IMR-90 (cell line): ENCODE results near the gene OR1J4. TPM values are rescaled to one million over a fixed set of nuclear protein-coding genes. Genes with fewer than 3 reads are reported as not detected.

ENCODE experiments used
- ATAC-seq: fragments of 200-7000 bp; cut with Tn5 transposase; 2 replicates; pipeline ENCODE4 v1.9.1; 2020; ENCODE audit warnings: low read depth, mild to moderate bottlenecking, moderate library complexity
- BruUV-seq: library from RNA; stranded (reverse); fragments of 400-500 nt; replicated peaks from 2 replicates; lab custom pipeline; 2021; lab: Mats Ljungman, UMichigan
- CTCF ChIA-PET: fragments of 300-600 bp; formaldehyde crosslinking; extraction: SDS; loops from one replicate; lab custom pipeline; 2021; ENCODE audit warnings: antibody characterized with exemption; lab: Yijun Ruan, JAX
- POLR2A ChIA-PET: fragments of 300-600 bp; sonication (Branson Sonifier 250); formaldehyde crosslinking; loops from one replicate; lab custom pipeline; 2022; ENCODE audit warnings: antibody characterized with exemption; ENCODE audit not compliant: unreplicated experiment; lab: Charles Lee
- DNase-seq: peaks from one replicate; pipeline ENCODE4 v3.0.0; 2013
- H2AFZ ChIP-seq: replicated peaks from 2 replicates; pipeline ENCODE3; 2013; ENCODE audit warnings: low read length, mild to moderate bottlenecking; ENCODE audit not compliant: poor library complexity
- H2AK5ac ChIP-seq: 2 replicates; pipeline ENCODE4 v1.6.1; 2013; ENCODE audit warnings: low read depth, low read length, inconsistent platforms
- H2AK9ac ChIP-seq: replicated peaks from 2 replicates; pipeline ENCODE3; 2013; ENCODE audit warnings: mild to moderate bottlenecking, low read depth, low read length, moderate library complexity; ENCODE audit not compliant: poor library complexity
- H2BK120ac ChIP-seq: 2 replicates; pipeline ENCODE4 v1.6.1; 2013; ENCODE audit warnings: low read depth, low read length, inconsistent platforms
- H2BK15ac ChIP-seq: 3 replicates; pipeline ENCODE4 v1.6.1; 2013; ENCODE audit warnings: low read depth, low read length, inconsistent platforms
- H2BK20ac ChIP-seq: 2 replicates; pipeline ENCODE4 v1.6.1; 2013; ENCODE audit warnings: low read depth, mild to moderate bottlenecking, inconsistent platforms, low read length, moderate library complexity
- H2BK5ac ChIP-seq: 2 replicates; pipeline ENCODE4 v1.6.1; 2013; ENCODE audit warnings: mild to moderate bottlenecking, low read depth, low read length, inconsistent platforms; ENCODE audit not compliant: poor library complexity, severe bottlenecking
- H3K14ac ChIP-seq: replicated peaks from 2 replicates; pipeline ENCODE4 v1.6.1; 2013; ENCODE audit warnings: low read depth, low read length, inconsistent platforms
- H3K18ac ChIP-seq: 2 replicates; pipeline ENCODE4 v1.6.1; 2013; ENCODE audit warnings: low read depth, low read length, control low read depth
- H3K23ac ChIP-seq: 2 replicates; pipeline ENCODE4 v1.6.1; 2013; ENCODE audit warnings: low read depth, low read length, inconsistent platforms
- H3K27ac ChIP-seq: 2 replicates; pipeline ENCODE4 v1.5.1; 2013; ENCODE audit warnings: mild to moderate bottlenecking, control low read depth, low read length; ENCODE audit not compliant: insufficient read depth
- H3K27me3 ChIP-seq: 2 replicates; pipeline ENCODE4 v1.6.1; 2013; ENCODE audit warnings: low read length; ENCODE audit not compliant: control insufficient read depth, insufficient read depth
- H3K36me3 ChIP-seq: 2 replicates; pipeline ENCODE4 v1.6.1; 2013; ENCODE audit warnings: low read length, mixed read lengths; ENCODE audit not compliant: control insufficient read depth, insufficient read depth
- H3K4ac ChIP-seq: 2 replicates; pipeline ENCODE4 v1.6.1; 2013; ENCODE audit warnings: low read depth, low read length, inconsistent platforms
- H3K4me1 ChIP-seq: 2 replicates; pipeline ENCODE4 v1.6.1; 2013; ENCODE audit warnings: low read length, mixed read lengths; ENCODE audit not compliant: control insufficient read depth, insufficient read depth
- H3K4me2 ChIP-seq: 2 replicates; pipeline ENCODE4 v1.6.1; 2013; ENCODE audit warnings: low read depth, mild to moderate bottlenecking, control low read depth, low read length, moderate library complexity
- H3K4me3 ChIP-seq: 2 replicates; pipeline ENCODE4 v1.5.1; 2013; ENCODE audit warnings: low read depth, mild to moderate bottlenecking, control low read depth, low read length, moderate library complexity; ENCODE audit not compliant: insufficient read depth
- H3K56ac ChIP-seq: 2 replicates; pipeline ENCODE4 v1.6.1; 2013; ENCODE audit warnings: low read length, inconsistent platforms; ENCODE audit not compliant: insufficient read depth; ENCODE audit errors: extremely low read depth
- H3K79me1 ChIP-seq, 2 experiments: 2 replicates each; pipeline ENCODE4 v1.6.1; 2013; ENCODE audit warnings: low read length in 2 of 2, inconsistent platforms in 1 of 2, low read depth in 1 of 2
- H3K9ac ChIP-seq: 2 replicates; pipeline ENCODE4 v1.6.1; 2013; ENCODE audit warnings: low read depth, low read length, control low read depth
- H3K9me1 ChIP-seq: 2 replicates; pipeline ENCODE4 v1.6.1; 2013; ENCODE audit warnings: low read length, inconsistent platforms; ENCODE audit not compliant: insufficient read depth
- H3K9me3 ChIP-seq: 2 replicates; pipeline ENCODE4 v1.6.1; 2013; ENCODE audit warnings: low read length; ENCODE audit not compliant: control insufficient read depth, insufficient read depth
- H4K20me1 ChIP-seq: 2 replicates; pipeline ENCODE4 v1.6.1; 2013; ENCODE audit warnings: low read length, inconsistent platforms; ENCODE audit not compliant: insufficient read depth
- H4K5ac ChIP-seq: 2 replicates; pipeline ENCODE4 v1.6.1; 2013; ENCODE audit warnings: mild to moderate bottlenecking, low read depth, low read length, control low read depth
- H4K8ac ChIP-seq, 2 experiments: 2 replicates each; pipeline ENCODE4 v1.6.1; 2013; ENCODE audit warnings: low read depth in 2 of 2, low read length in 2 of 2, control low read depth in 1 of 2, inconsistent platforms in 1 of 2
- H4K91ac ChIP-seq: 2 replicates; pipeline ENCODE4 v1.6.1; 2013; ENCODE audit warnings: low read depth, low read length, inconsistent platforms; ENCODE audit not compliant: insufficient read depth
- SMC3 ChIP-seq: fragments of 150-350 bp; IDR thresholded peaks from 2 replicates; pipeline ENCODE4 v1.6.1; 2016; ENCODE audit warnings: low read depth, mild to moderate bottlenecking, antibody characterized with exemption, low read length, moderate library complexity
- WGBS, 2 experiments: methylation state at CpG; one replicate each; pipeline versions ENCODE4 v1.1.5 to v1.1.7; 2013; ENCODE audit warnings: missing lambda C conversion rate in 2 of 2; ENCODE audit not compliant: insufficient read length in 1 of 2; ENCODE audit errors: extremely low coverage in 2 of 2; 5-methylcytosine and 5-hydroxymethylcytosine counted together
- dilution Hi-C: fragments of 300-500 bp; cut with HindIII; formaldehyde crosslinking; loops from one replicate; pipeline ENCODE4 v1.14.3; 2018; ENCODE audit warnings: low sequenced_read_pairs; ENCODE audit not compliant: unreplicated experiment
- in situ Hi-C: fragments of 300-500 bp; cut with MboI; formaldehyde crosslinking; loops from 3 replicates; pipeline ENCODE4 v1.14.3; 2019; ENCODE audit warnings: low sequenced_read_pairs, inconsistent platforms, mixed read lengths
- intact Hi-C: fragments of 100-400 bp; cut with micrococcal nuclease; formaldehyde crosslinking; loops from 2 replicates; pipeline ENCODE4 v1.10.0; 2022
- polyA plus RNA-seq, 3 experiments: library from polyadenylated mRNA; depleted of rRNA; stranded (reverse); fragments of >200 nt; gene quantifications; 2 replicates each; pipeline ENCODE4 v1.2.3, GENCODE V29; 2012; ENCODE audit warnings: low replicate concordance in 1 of 3
- total RNA-seq: library from RNA; depleted of rRNA; stranded (reverse); fragments of >200 nt; gene quantifications from 2 replicates; pipeline ENCODE4 v1.2.3, GENCODE V29; 2012

The OR1J4 gene
- total and polyA plus RNA-seq, 2 of the 4 experiments (the other 2 are of a cell fraction), result not detected

GRCh38 chr9:122561446-122561845, 42.5 kb downstream of the OR1J4 start:
- Histone ChIP-seq H3K27me3 (peaks cover 3% of the 10 kb centered on the region; the same call in 1 of the 2 replicates), H3K14ac (no peak overlapping the region), H3K9me1 (no peaks in the 10 kb centered on the region), H4K8ac (no peak overlapping the region), H2BK15ac (no peak overlapping the region), H2BK120ac (no peak overlapping the region), H3K56ac (no peak overlapping the region), H4K91ac (no peak overlapping the region), H4K20me1 (no peaks in the 10 kb centered on the region), H3K18ac (no peak overlapping the region), H3K9ac (no peak overlapping the region), H2AK5ac (no peak overlapping the region), H3K79me1 (no peaks in the 10 kb centered on the region), H2BK5ac (no peak overlapping the region), H3K23ac (no peak overlapping the region), H4K5ac (no peak overlapping the region), H3K4me2 (no peak overlapping the region), H3K4me1 (no peaks in the 10 kb centered on the region), H2AK9ac (no peak overlapping the region), H3K4ac (no peak overlapping the region), H3K9me3 (no peaks in the 10 kb centered on the region), H2BK20ac (no peak overlapping the region), H3K4me3 (no peak overlapping the region), H2AFZ (no peak overlapping the region), H3K27ac (no peak overlapping the region), H3K36me3 (no peaks in the 10 kb centered on the region)
- ChIA-PET POLR2A (no interaction called here), CTCF (no interaction called here)
- 74% methylated on average over 3 of the region's 4 CpGs; no CpG with 5 or more reads in 1 of the 2 experiments for WGBS, 2 experiments
- ATAC-seq (no peak), DNase-seq (no peak)
- TF ChIP-seq SMC3, result no peak
- intact Hi-C loops, result no loop called here
- dilution Hi-C loops, result no loop called here
- BruUV-seq, result no TSS peak
- in situ Hi-C loops, result no loop called here
